Neural cell (in vitro differentiated cells): ENCODE results near the gene ADGRG1. TPM values are rescaled to one million over a fixed set of nuclear protein-coding genes. Genes with fewer than 3 reads are reported as not detected.

Experiments used
- H2AFZ ChIP-seq: fragments of 200-600, 300-800 bp; sonication (generic), shearing (Covaris generic); 2 replicates; pipeline ENCODE4 v1.6.0; 2014; ENCODE audit warnings: low read depth, mild to moderate bottlenecking, antibody characterized with exemption, low read length, moderate library complexity
- H3F3A ChIP-seq: fragments of 200-600 bp; shearing (Covaris generic); 2 replicates; pipeline ENCODE4 v1.6.1; 2016; ENCODE audit warnings: mild to moderate bottlenecking, moderate library complexity, mixed read lengths, antibody characterized with exemption, low read length; ENCODE audit not compliant: insufficient read depth, poor library complexity, severe bottlenecking
- H3K27ac ChIP-seq: fragments of 200-600, 300-800 bp; sonication (generic), shearing (Covaris generic); 2 replicates; pipeline ENCODE4 v1.5.1; 2014; ENCODE audit warnings: mild to moderate bottlenecking, low read length, moderate library complexity
- H3K27me3 ChIP-seq: fragments of 300-800, 200-600 bp; sonication (generic), shearing (Covaris generic); 2 replicates; pipeline ENCODE4 v1.6.0; 2014; ENCODE audit warnings: mild to moderate bottlenecking, low read depth, low read length, moderate library complexity; ENCODE audit not compliant: insufficient read depth
- H3K36me3 ChIP-seq: fragments of 300-800, 200-600 bp; sonication (generic), shearing (Covaris generic); 2 replicates; pipeline ENCODE4 v1.5.1; 2014; ENCODE audit warnings: mild to moderate bottlenecking, antibody characterized with exemption, low read length, moderate library complexity; ENCODE audit not compliant: insufficient read depth
- H3K4me2 ChIP-seq: fragments of 300-800, 200-600 bp; sonication (generic), shearing (Covaris generic); 2 replicates; pipeline ENCODE4 v1.6.0; 2014; ENCODE audit warnings: mild to moderate bottlenecking, low read length
- H3K4me3 ChIP-seq: fragments of 300-800, 200-600 bp; sonication (generic), shearing (Covaris generic); 2 replicates; pipeline ENCODE4 v1.5.1; 2014; ENCODE audit warnings: mild to moderate bottlenecking, low read length, moderate library complexity
- H3K79me2 ChIP-seq: fragments of 200-600 bp; shearing (Covaris generic); replicated peaks from 2 replicates; pipeline ENCODE4 v1.6.0; 2014; ENCODE audit warnings: mild to moderate bottlenecking, low read length, moderate library complexity; ENCODE audit not compliant: insufficient read depth
- H3K9ac ChIP-seq: fragments of 300-800, 200-600 bp; sonication (generic), shearing (Covaris generic); 2 replicates; pipeline ENCODE4 v1.6.1; 2016; ENCODE audit warnings: mild to moderate bottlenecking, low read length, mixed read lengths
- H3K9me2 ChIP-seq: fragments of 200-600 bp; shearing (Covaris generic); 2 replicates; pipeline ENCODE4 v1.6.1; 2016; ENCODE audit warnings: mild to moderate bottlenecking, low read length, mixed read lengths; ENCODE audit not compliant: insufficient read depth
- H3K9me3 ChIP-seq: fragments of 200-600, 300-800 bp; sonication (generic), shearing (Covaris generic); 2 replicates; pipeline ENCODE4 v1.6.1; 2016; ENCODE audit warnings: mild to moderate bottlenecking, mixed run types, low read length, moderate library complexity, mixed read lengths
- H4K20me1 ChIP-seq: fragments of 200-600 bp; shearing (Covaris generic); 2 replicates; pipeline ENCODE4 v1.6.1; 2016; ENCODE audit warnings: mild to moderate bottlenecking, mixed run types; ENCODE audit not compliant: insufficient read depth
- EP300 ChIP-seq: fragments of 450-650 bp; conservative IDR thresholded peaks from 2 replicates; pipeline ENCODE4 v1.6.1; 2014; ENCODE audit warnings: antibody characterized with exemption, mild to moderate bottlenecking, moderate library complexity; ENCODE audit not compliant: poor library complexity, severe bottlenecking
- EZH2 ChIP-seq: fragments of 200-600, 300-800 bp; shearing (Covaris generic), sonication (generic); IDR thresholded peaks from 2 replicates; pipeline ENCODE4 v1.6.1; 2014; ENCODE audit warnings: antibody characterized with exemption, low read length, borderline replicate concordance, mild to moderate bottlenecking; ENCODE audit not compliant: insufficient read depth, poor library complexity, severe bottlenecking
- MXI1 ChIP-seq: fragments of 450-650 bp; conservative IDR thresholded peaks from 2 replicates; pipeline ENCODE4 v1.6.1; 2014; ENCODE audit warnings: antibody characterized with exemption, mild to moderate bottlenecking; ENCODE audit not compliant: poor library complexity, severe bottlenecking
- POLR2AphosphoS5 ChIP-seq: IDR thresholded peaks from 2 replicates; pipeline ENCODE4 v1.6.1; 2012
- RAD21 ChIP-seq: fragments of 450-650 bp; conservative IDR thresholded peaks from 2 replicates; pipeline ENCODE4 v1.6.1; 2014; ENCODE audit warnings: antibody characterized with exemption, mild to moderate bottlenecking, moderate library complexity
- SMC3 ChIP-seq: fragments of 450-650 bp; conservative IDR thresholded peaks from 2 replicates; pipeline ENCODE4 v1.6.1; 2014; ENCODE audit warnings: antibody characterized with exemption, mild to moderate bottlenecking, moderate library complexity; ENCODE audit not compliant: poor library complexity
- TAF1 ChIP-seq: IDR thresholded peaks from 2 replicates; pipeline ENCODE4 v1.6.1; 2012; ENCODE audit warnings: low read depth
- polyA plus RNA-seq: library from polyadenylated mRNA; depleted of rRNA; stranded (reverse); fragments of >200 nt; gene quantifications from 2 replicates; pipeline ENCODE4 v1.2.3, GENCODE V29; 2014
- TF ChIP-seq, protein P1 (sequence below): fragments of 450-650 bp; IDR thresholded peaks from 2 replicates; pipeline ENCODE4 v1.5.1; 2014; ENCODE audit warnings: antibody characterized with exemption, mild to moderate bottlenecking, moderate library complexity; ENCODE audit not compliant: poor library complexity, severe bottlenecking
- TF ChIP-seq, protein P2 (sequence below): IDR thresholded peaks from 2 replicates; pipeline ENCODE4 v1.6.1; 2012; ENCODE audit warnings: borderline replicate concordance

ADGRG1 gene
- polyA plus RNA-seq, 1 donor from 2014 or later, result 86.8 TPM

DNA sequence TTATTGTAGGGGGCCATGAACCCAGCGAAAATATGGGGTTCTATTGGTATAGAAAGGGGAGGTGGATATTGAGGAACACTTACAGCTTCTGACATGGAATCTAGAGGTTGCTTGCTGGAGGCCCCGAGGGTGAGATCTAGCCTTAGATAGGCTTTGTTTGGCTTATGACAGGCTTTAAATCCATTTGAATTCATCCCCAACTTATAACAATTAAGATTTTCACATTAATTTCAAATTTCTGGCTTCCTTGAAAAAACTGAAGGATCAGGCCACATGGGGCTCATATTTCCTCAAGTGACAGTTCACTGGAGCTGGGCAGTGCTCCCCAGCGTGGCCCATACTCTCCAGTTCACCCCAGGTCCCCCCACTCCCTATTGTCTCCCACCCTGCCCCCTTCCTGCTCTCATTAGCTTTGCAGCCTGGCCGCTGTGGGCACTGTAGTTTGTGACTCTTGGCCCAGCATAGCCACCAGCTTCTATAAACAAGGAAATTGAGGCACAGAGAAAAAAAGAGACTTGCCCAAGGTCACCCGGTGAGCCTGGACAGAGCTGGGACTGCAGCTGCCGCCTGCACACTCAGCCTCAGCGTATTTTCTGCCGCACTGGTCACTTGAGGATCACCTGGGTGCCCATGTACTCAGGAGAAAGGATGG lies 19.8 kb upstream of the ADGRG1 start:
- no peaks in the 10 kb centered on the region for H3K36me3 ChIP-seq
- no peak for TF ChIP-seq POLR2AphosphoS5
- TF ChIP-seq SMC3, result no peak
- TF ChIP-seq RAD21, result no peak
- no peak for TF ChIP-seq EP300
- TF ChIP-seq, protein P1, sequence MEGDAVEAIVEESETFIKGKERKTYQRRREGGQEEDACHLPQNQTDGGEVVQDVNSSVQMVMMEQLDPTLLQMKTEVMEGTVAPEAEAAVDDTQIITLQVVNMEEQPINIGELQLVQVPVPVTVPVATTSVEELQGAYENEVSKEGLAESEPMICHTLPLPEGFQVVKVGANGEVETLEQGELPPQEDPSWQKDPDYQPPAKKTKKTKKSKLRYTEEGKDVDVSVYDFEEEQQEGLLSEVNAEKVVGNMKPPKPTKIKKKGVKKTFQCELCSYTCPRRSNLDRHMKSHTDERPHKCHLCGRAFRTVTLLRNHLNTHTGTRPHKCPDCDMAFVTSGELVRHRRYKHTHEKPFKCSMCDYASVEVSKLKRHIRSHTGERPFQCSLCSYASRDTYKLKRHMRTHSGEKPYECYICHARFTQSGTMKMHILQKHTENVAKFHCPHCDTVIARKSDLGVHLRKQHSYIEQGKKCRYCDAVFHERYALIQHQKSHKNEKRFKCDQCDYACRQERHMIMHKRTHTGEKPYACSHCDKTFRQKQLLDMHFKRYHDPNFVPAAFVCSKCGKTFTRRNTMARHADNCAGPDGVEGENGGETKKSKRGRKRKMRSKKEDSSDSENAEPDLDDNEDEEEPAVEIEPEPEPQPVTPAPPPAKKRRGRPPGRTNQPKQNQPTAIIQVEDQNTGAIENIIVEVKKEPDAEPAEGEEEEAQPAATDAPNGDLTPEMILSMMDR, result no peak
- no peak for TF ChIP-seq EZH2
- TF ChIP-seq, protein P2, sequence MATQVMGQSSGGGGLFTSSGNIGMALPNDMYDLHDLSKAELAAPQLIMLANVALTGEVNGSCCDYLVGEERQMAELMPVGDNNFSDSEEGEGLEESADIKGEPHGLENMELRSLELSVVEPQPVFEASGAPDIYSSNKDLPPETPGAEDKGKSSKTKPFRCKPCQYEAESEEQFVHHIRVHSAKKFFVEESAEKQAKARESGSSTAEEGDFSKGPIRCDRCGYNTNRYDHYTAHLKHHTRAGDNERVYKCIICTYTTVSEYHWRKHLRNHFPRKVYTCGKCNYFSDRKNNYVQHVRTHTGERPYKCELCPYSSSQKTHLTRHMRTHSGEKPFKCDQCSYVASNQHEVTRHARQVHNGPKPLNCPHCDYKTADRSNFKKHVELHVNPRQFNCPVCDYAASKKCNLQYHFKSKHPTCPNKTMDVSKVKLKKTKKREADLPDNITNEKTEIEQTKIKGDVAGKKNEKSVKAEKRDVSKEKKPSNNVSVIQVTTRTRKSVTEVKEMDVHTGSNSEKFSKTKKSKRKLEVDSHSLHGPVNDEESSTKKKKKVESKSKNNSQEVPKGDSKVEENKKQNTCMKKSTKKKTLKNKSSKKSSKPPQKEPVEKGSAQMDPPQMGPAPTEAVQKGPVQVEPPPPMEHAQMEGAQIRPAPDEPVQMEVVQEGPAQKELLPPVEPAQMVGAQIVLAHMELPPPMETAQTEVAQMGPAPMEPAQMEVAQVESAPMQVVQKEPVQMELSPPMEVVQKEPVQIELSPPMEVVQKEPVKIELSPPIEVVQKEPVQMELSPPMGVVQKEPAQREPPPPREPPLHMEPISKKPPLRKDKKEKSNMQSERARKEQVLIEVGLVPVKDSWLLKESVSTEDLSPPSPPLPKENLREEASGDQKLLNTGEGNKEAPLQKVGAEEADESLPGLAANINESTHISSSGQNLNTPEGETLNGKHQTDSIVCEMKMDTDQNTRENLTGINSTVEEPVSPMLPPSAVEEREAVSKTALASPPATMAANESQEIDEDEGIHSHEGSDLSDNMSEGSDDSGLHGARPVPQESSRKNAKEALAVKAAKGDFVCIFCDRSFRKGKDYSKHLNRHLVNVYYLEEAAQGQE, result no peak
- TF ChIP-seq TAF1, result no peak
- TF ChIP-seq MXI1, result no peak
- no peak overlapping the region for H3K4me3 ChIP-seq
- no peaks in the 10 kb centered on the region for H3F3A ChIP-seq
- no peaks in the 10 kb centered on the region for H3K9me3 ChIP-seq
- H4K20me1 ChIP-seq, result no peaks in the 10 kb centered on the region
- H3K9ac ChIP-seq, result no peak overlapping the region
- H2AFZ ChIP-seq, result no peak overlapping the region
- no peak overlapping the region for H3K27ac ChIP-seq
- no peaks in the 10 kb centered on the region for H3K79me2 ChIP-seq
- no peaks in the 10 kb centered on the region for H3K27me3 ChIP-seq
- H3K9me2 ChIP-seq, result no peaks in the 10 kb centered on the region
- no peak overlapping the region for H3K4me2 ChIP-seq

DNA sequence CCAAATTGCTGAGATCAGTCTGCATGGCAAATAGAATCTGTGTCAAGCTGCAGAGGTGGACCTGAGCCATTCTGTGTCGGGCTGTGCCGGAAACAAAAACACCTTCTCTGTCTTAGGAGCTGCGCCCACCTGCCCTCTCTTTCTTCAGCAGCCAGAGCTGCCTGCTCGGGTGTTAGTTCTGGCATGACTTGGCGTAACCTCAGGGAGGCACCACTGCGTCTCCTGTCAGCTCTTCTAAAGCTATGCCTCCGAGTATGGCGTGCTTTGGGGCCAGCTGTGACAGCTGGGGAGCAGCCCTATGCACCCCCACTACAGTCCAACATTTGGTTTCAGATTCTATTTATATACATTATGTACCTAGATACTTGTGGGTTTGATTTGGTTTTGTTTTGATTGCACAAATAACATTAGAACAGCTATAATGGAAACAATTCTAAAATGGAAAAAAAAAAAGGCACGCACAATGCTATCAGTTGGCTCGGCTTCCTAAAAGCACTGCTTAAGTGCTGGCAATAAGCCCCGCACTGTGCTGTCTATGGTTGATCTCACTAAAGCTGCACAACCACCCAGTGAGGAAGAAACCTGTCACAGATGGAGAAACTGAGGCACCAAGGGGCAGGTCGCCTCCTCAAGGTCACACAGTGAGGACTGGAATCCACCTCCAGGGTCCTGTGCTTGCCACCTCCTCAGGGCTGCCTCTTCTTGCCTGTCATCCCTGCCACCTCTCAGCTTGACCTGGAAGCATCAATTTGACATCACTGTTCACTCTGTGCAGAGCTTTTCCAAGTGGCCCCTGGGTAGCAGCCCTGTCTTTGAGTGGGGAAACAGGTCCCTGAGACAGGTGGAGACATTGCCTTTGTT lies 18.7 kb upstream of the ADGRG1 start:
- H3F3A ChIP-seq, result no peaks in the 10 kb centered on the region
- no peaks in the 10 kb centered on the region for H3K9me2 ChIP-seq
- TF ChIP-seq EZH2 (no peak), MXI1 (no peak), RAD21 (no peak), EP300 (no peak), TAF1 (no peak), POLR2AphosphoS5 (no peak), SMC3 (no peak)
- TF ChIP-seq, protein P1, result no peak
- TF ChIP-seq, protein P2, result no peak
- no peaks in the 10 kb centered on the region for H4K20me1 ChIP-seq
- H3K36me3 ChIP-seq, result no peaks in the 10 kb centered on the region
- H3K79me2 ChIP-seq, result no peaks in the 10 kb centered on the region
- H3K4me2 ChIP-seq, result no peak overlapping the region
- H3K27me3 ChIP-seq, result no peaks in the 10 kb centered on the region
- H3K4me3 ChIP-seq, result no peak overlapping the region
- no peaks in the 10 kb centered on the region for H3K9me3 ChIP-seq
- H2AFZ ChIP-seq, result no peak overlapping the region
- no peak overlapping the region for H3K9ac ChIP-seq
- no peak overlapping the region for H3K27ac ChIP-seq
